Upper lobe of left lung (tissue), 6 donors: ENCODE results near the gene TNNC2. TPM values are rescaled to one million over a fixed set of nuclear protein-coding genes. Genes with fewer than 3 reads are reported as not detected.

Experiments used
- ATAC-seq, 2 donors: fragments of 200-7000 bp; cut with Tn5 transposase; one replicate each; pipeline ENCODE4 v1.9.1; 2022; ENCODE audit warnings: mild to moderate bottlenecking in 2 of 2, moderate library complexity in 2 of 2; ENCODE audit not compliant: low FRiP score in 2 of 2
- DNase-seq, 2 donors: peaks; one replicate each; pipeline ENCODE4 v3.0.0-alpha.2; 2019 to 2020
- H3K27ac ChIP-seq, 4 donors: fragments of 200-600 bp; sonication (generic); one replicate each; pipeline ENCODE4 v1.5.1; 2016 to 2019
- H3K27me3 ChIP-seq, 4 donors: fragments of 200-600 bp; sonication (generic); one replicate each; pipeline ENCODE4 v1.5.1; 2017 to 2019
- H3K36me3 ChIP-seq, 4 donors: fragments of 200-600 bp; sonication (generic); one replicate each; pipeline ENCODE4 v1.5.1; 2016 to 2019
- H3K4me1 ChIP-seq, 4 donors: fragments of 200-600 bp; sonication (generic); one replicate each; pipeline ENCODE4 v1.5.1; 2018 to 2019
- H3K4me3 ChIP-seq, 4 donors: fragments of 200-600 bp; sonication (generic); one replicate each; pipeline ENCODE4 v1.5.1; 2017 to 2019; ENCODE audit warnings: mild to moderate bottlenecking in 2 of 4, moderate library complexity in 1 of 4
- H3K9me3 ChIP-seq, 4 donors: fragments of 200-600 bp; sonication (generic); one replicate each; pipeline ENCODE4 v1.5.1; 2018 to 2019
- CTCF ChIP-seq, 6 experiments: fragments of 450-650 bp in 4 of 6; fragments of 200-600 bp in 2 of 6; sonication (generic) in 2 of 6; IDR thresholded peaks; one replicate each; pipeline ENCODE4 v1.5.1; 2016 to 2019; ENCODE audit warnings: antibody characterized with exemption in 6 of 6
- EP300 ChIP-seq, 4 donors: sonication (generic); formaldehyde crosslinking; IDR thresholded peaks; one replicate each; pipeline ENCODE4 v1.5.1; 2017; ENCODE audit warnings: antibody characterized with exemption in 4 of 4, control low read depth in 2 of 4
- POLR2A ChIP-seq, 4 donors: fragments of 450-650 bp; IDR thresholded peaks; one replicate each; pipeline ENCODE4 v1.5.1; 2016 to 2017; ENCODE audit warnings: antibody characterized with exemption in 4 of 4, mild to moderate bottlenecking in 2 of 4
- POLR2AphosphoS5 ChIP-seq, 2 donors: sonication (generic); formaldehyde crosslinking; IDR thresholded peaks; one replicate each; pipeline ENCODE4 v1.5.1; 2017; ENCODE audit warnings: antibody characterized with exemption in 2 of 2
- WGBS, 2 donors: methylation state at CpG; one replicate each; pipeline ENCODE4 v1.1.5; 2017 to 2018; 5-methylcytosine and 5-hydroxymethylcytosine counted together
- total RNA-seq, 6 donors: library from RNA; depleted of rRNA in 4 of 6; stranded (reverse); fragments of >200 nt in 4 of 6; gene quantifications; one replicate each; pipeline versions ENCODE4 v1.1.0 to v1.2.1, GENCODE V29; 2016 to 2021
- donor health status: DM: no; HTN: no; CAD: no; lungs with moderate emphysema.
- donor health status: DM: no; HTN: yes; CAD: no; lungs with severe emphysema.

The TNNC2 gene
- total RNA-seq, 6 donors from 2014 or later, result 0.37 to 1.1 (median 0.80) TPM; not detected in 3

- Histone ChIP-seq H3K4me1 (peaks cover 27 to 67% (median 34%) of the 10 kb centered on the region in 4 donors), H3K36me3 (no peaks in the 10 kb centered on the region), H3K9me3 (no peaks in the 10 kb centered on the region), H3K27me3 (no peaks in the 10 kb centered on the region), H3K27ac (peak overlapping the region; percentile 68 to 92 (median 76)), H3K4me3 (no peak overlapping the region)
- no peak for TF ChIP-seq CTCF (IDR thresholded peaks at IDR 0.05)
- TF ChIP-seq POLR2A (IDR thresholded peaks at IDR 0.05), result no peak
- TF ChIP-seq POLR2AphosphoS5 (IDR thresholded peaks at IDR 0.05), result no peak
- no peak for TF ChIP-seq EP300 (IDR thresholded peaks at IDR 0.05)
- 67 to 93% methylated on average over 4 of the region's 4 CpGs for WGBS, 2 donors
- DNase-seq (no peak), ATAC-seq (no peak)
These were observed 47.0 kb downstream of the TNNC2 start for GRCh38 chr20:45780159-45780558.

- Histone ChIP-seq H3K36me3 (no peaks in the 10 kb centered on the region), H3K4me3 (no peak overlapping the region), H3K4me1 (peaks cover 27 to 61% (median 32%) of the 10 kb centered on the region in 4 donors), H3K27me3 (no peaks in the 10 kb centered on the region), H3K27ac (peak overlapping the region; percentile 68 to 92 (median 76)), H3K9me3 (no peaks in the 10 kb centered on the region)
- peak; percentile 87 to 94 for ATAC-seq
- 50 to 52% methylated on average over 8 of the region's 8 CpGs for WGBS, 2 donors
- DNase-seq, result peak; percentile 87 to 92
- TF ChIP-seq POLR2A (IDR thresholded peaks at IDR 0.05), result no peak
- no peak for TF ChIP-seq CTCF (IDR thresholded peaks at IDR 0.05)
- peak; percentile 60 to 65 for TF ChIP-seq POLR2AphosphoS5 (IDR thresholded peaks at IDR 0.05)
- peak in 3 of 4 donors; percentile 46 to 92 (median 60) for TF ChIP-seq EP300 (IDR thresholded peaks at IDR 0.05)
These were observed 47.8 kb downstream of the TNNC2 start for GRCh38 chr20:45779011-45779915.

- TF ChIP-seq CTCF (IDR thresholded peaks at IDR 0.05) (no peak), POLR2A (IDR thresholded peaks at IDR 0.05) (no peak), EP300 (IDR thresholded peaks at IDR 0.05) (no peak), POLR2AphosphoS5 (IDR thresholded peaks at IDR 0.05) (no peak)
- H3K4me1 ChIP-seq, result peaks cover 13 to 44% (median 24%) of the 10 kb centered on the region in 4 donors
- 54 to 71% methylated on average over 6 to 7 of the region's 7 CpGs for WGBS, 2 donors
- no peaks in the 10 kb centered on the region for H3K9me3 ChIP-seq
- H3K4me3 ChIP-seq, result no peak overlapping the region
- ATAC-seq (no peak), DNase-seq (peak in 1 of 2 donors; percentile 57)
- H3K27ac ChIP-seq, result no peak overlapping the region
- H3K27me3 ChIP-seq, result no peaks in the 10 kb centered on the region
- no peaks in the 10 kb centered on the region for H3K36me3 ChIP-seq
These were observed 50.2 kb downstream of the TNNC2 start for GRCh38 chr20:45776931-45777330.

GRCh38 chr20:45775411-45775810 is 51.7 kb downstream of the TNNC2 start:
- Histone ChIP-seq H3K9me3 (no peaks in the 10 kb centered on the region), H3K4me3 (no peak overlapping the region), H3K27ac (no peak overlapping the region), H3K36me3 (no peaks in the 10 kb centered on the region), H3K4me1 (peaks cover 16 to 42% (median 19%) of the 10 kb centered on the region in 4 donors), H3K27me3 (no peaks in the 10 kb centered on the region)
- WGBS, 2 donors, result 89 to 95% methylated on average over 6 of the region's 6 CpGs
- no peak for TF ChIP-seq POLR2AphosphoS5 (IDR thresholded peaks at IDR 0.05)
- TF ChIP-seq CTCF (IDR thresholded peaks at IDR 0.05), result no peak
- no peak for DNase-seq
- ATAC-seq, result no peak
